GOT3 (cell line): ENCODE results near the gene FILIP1L.

Source experiments
- DNase-seq: peaks from one replicate; lab custom pipeline; 2025; ENCODE audit warnings: mixed read lengths; lab: John Stamatoyannopoulos, UW

Gene FILIP1L

DNA sequence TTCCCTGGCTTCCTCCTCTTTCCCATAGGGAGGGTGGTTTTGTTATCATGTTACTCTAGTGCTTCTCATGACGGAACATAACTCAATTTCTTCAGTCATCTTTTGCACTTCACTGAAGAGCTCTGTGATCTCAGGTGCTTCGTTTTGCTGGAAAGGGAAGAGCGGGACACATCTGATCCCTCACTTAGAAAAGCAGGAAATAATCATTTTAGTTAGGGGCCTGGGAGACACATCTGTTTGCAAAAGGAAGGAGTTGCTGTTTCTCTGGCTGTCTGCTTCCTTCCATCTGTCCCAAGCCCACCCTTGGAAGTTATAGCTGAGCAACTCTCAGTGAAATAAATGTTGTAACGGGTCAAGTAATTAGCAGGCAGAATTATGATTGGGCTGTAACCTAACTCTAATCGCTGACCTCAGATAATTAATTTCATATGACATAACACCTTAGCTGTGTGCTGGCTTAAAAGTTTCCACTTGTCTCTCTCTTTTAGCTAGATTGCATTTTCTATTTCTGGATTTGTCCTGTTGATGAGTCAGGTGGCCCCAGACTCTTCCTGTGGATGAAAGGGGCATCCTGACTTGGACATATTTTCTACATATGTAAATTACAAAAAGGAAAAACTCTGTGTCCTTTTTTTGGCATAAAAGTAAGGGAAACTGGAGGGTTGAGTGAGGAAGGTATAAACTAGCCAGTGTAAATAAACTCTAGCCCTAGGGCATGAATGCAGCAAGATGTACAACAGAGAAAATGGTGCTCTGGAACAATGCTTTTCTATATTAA lies 11.0 kb upstream of the FILIP1L start:
- DNase-seq = no peak

DNA sequence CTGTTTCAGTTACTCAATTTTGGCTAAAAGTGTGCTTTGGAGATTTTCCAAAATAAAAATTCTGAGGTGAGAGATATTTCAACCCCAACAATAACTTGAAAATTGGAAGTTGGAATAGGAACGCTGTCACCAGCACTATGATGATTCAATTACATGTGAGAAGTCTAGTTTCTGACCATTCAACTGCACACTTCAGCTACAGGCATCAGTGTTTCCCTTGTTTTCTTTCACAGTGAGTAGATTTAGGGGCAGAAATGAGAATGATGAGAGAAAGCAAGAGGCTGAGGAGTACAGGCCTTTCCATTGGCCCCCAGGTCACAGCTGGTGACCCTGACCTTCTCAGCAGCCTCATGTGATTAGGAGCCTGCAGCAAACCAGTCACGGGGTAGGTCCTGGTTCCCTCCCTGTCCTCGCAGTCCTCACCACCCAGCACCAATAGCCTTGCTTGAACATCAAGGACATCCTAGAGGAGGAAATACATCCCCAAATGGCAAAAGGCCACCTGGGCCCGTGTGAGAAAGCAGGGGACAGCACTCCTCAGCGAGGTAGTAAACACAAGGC lies 10.0 kb upstream of the FILIP1L start:
- DNase-seq = no peak

DNA sequence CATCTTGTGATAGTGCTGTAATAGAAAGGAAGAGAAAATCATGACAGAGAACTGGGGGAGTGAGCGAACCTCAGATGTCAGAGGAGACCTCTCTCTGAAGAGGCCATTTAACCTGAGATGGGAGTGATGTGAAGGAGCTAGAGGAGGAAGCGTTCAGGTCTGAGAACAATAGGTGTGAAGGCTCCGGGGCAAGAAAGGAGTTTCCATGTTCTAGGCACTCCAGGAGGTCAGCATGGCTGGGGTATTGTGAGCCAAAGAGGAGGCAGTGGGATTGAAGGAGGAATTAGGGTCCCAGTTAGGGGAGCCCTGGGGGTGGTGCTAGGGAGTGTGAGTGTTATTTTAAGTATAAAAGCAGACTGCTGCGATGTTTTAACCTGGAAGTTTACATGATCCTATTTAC lies 8.8 kb upstream of the FILIP1L start:
- no peak for DNase-seq

DNA sequence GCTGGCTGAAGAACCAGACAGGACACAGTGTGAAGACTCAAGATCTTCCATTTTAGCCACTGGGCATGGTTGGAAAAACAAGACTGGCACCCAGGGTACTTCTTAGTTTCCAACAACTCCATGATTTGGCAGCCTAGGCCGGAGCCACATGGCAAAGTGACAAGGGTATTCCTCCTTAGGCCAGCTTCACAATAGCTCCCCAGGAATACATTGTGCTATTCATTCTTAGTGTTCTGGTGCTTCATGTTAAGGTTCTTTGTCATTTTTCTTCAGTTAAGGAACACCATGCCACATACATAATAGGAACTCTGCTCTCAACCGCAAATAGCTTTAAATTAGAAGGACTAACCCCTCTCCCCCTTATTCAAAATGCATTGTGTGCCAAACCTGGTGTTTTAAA lies 8.0 kb upstream of the FILIP1L start:
- DNase-seq = no peak

DNA sequence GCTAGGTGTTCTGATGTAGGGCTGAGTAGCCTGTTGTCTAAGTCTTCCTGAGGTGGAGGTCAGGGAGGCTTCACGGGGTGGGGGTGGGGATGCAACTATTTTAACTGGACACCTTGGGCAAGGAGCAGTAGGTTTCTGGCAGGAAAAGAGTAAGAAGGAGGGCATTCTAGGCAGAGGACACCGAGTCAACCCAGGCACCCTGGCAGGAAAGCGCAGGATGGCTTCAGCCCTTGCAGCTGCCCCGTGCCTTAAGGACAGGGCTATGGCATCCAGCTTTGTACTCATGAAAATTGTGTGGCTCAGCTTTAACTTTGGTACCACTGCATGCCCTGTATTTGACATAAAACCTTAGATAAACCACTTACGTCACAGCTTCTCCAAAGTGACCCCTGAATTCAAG lies 6.4 kb upstream of the FILIP1L start:
- no peak for DNase-seq

DNA sequence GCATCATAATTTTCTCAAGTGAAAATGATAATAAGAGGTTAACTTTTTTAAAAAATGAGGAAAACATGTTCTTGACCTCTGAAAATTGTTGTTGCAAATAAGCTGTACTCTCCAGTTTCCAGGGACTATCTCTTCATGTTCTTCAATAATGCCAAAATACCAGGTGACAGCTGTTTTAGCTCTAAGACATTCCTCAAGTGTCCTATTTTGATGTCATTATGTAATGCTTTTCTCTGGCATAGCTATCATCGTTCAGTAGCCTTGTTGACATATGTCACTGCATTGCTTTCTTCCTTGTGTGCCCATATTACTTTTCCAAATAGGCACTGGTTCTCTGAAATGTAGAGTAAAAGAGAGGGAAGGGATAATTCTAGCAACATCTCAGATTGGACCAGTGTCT lies 5.7 kb upstream of the FILIP1L start:
- DNase-seq = no peak

DNA sequence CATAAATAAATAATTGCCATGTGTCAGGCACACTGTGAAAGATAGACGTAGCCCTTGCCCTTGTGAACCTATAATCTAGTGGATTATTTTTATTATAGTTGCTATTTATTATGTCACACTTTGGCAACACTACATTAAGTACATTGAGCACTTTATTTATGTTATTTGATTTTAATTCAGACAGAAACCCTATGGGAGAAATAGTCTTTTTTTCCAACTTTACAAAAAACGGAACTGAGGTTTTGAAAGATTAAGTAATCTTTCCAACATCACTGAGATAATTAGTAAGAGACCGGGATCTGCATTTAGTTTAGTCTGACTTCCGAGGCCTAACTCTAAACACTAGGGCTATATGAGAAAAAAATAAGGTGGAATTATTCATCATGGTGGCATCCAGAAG lies 2.8 kb upstream of the FILIP1L start:
- DNase-seq = no peak

DNA sequence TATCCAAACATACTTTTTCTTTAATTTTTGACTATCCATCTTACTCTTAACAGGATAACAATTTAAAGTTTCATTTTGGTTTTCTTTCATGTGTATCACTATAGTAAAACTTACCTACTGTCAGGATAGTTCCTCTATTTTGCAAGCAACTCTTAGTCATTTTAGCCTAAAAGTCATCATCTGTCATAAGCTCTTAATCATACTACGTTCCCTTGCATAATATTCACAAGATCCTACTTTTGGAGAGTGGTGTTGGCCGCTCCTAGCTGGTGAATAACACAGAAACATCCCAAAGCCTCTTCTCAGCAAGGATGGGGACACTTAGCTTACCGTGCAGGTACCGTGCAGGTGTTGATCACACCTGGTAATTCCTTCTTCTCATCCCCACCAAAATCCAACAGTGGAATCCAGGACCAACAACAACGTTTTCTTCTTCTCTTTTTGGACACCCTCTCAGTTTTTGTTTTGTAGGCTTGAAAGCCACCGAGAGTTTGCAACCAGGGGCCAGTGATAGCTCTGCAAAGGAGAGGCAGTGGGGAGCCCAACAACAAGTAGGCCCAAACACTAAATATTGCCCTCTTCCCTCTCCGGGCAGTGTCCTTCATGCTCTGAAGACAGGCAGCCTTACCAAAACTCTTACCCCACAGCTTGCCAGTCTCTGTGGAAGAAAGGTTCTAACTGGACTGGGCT lies 433 bp downstream of the FILIP1L start:
- no peak for DNase-seq

DNA sequence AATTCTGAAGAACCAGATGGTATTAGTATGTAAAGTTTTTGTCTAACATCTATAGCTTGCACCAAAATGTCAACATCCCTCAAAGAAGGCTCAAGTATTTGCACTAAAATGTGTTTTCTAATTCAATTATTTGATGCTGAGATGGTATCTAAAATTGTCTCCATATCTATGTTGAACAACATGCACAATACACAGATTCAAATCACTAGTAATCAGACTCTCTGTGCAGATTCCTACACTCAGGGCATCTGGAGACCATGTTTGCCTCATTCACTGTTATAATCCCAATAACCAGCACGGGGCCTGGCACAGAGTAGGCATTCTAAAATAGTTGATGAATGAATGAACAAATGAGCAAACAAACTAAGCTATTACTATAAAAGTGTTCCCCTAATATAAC lies 2.6 kb downstream of the FILIP1L start:
- no peak for DNase-seq

DNA sequence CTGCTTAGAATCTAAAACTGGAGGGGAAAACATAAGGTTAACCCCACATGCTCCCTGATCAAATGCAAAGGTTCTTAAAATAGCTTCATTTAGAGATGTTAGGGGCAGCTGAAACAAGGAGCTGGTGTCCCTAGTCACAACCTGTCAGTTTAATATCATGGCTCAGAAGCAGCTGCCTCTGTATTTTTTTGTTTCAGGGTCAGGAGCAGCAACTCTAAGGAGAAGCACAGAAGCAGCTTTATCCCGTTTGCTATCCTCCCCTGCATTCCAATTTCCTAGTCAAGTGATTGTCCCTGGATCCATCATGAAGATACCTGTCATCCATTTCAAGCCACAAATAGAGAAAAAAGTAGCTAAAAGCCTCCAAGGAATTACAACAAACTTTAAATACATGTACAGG lies 4.1 kb downstream of the FILIP1L start:
- no peak for DNase-seq

DNA sequence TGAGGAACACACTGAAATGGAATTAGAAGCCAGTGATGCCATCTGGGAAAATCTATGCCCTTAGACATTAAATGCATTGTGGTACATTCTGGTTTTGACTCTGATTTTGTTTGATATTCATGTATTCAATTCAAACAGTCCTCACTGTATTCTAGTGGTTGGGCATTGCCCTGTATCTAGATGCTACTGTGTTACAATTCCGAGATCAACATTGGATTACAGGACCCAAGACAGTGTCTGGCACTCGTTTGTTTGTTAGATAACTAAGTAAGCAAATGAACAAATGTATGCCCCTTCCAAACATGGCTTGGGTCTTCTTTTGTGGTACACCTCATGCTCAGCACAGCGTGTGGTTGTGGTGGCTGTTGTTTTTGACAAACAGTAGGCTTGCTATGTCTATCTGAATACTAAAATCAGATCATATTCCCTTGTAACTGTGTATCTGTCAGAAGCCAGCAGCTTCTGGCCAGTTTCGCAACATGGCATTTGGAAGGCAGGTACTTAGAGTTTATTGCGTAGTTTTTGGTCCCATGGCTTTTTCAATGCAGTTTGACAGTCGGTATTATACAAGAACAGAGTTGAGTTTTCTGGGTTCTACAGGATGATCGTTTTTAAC lies 5.7 kb downstream of the FILIP1L start:
- DNase-seq = no peak

DNA sequence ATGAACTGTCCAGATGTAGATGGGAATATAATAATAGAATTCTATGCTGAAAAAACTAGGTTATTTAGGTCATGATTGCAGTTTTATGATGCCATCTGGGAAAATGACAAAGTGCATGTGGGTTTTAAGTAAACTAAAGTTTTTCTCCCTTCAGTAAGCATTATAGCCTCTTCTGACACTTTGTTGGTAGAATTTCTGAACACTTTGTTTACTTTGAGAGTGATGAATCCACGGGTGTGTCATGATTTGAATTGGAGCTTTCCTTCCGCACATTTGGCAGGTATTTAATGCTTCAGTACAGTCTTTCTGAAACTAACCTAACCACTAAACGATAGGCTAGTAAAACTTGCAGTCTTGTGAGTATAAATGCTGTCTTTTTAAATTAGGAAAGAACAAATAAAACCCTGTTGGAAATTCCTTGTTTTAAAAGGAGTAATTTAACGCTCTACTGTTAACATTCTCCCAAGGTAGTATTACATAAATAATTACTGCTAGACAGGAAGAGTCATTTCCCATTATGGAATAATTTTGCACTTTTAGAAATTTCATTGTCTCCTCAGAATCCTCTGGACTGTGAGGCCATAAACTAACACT lies 7.0 kb downstream of the FILIP1L start:
- no peak for DNase-seq

DNA sequence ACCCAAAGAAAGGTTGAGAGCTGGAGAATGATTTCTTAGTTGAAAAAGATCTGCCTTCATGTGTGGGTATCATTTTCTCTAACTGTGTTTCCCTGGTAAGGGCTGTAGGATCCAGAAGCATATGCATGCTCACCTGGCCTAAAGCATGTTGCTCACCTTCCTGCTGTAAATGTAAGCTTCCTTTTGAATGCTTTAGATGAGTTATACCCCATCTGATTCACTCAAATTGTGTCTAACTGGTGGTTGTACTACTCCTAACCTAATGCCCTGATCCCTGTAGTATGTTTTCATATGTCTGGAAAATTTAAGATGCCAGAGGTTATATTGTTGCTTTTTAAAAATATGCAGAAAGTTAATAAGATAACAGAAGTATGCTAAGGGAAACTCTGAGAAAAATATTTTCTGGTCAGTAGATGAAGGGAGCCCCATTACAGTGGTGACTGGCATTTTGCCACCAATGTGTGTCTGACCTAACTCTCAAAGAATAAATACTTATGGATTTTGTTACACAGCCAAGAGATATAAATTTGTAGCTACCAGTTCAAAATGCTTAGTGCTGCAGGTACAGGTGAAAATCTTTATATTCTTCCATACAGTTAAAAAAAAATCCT lies 7.7 kb downstream of the FILIP1L start:
- no peak for DNase-seq

DNA sequence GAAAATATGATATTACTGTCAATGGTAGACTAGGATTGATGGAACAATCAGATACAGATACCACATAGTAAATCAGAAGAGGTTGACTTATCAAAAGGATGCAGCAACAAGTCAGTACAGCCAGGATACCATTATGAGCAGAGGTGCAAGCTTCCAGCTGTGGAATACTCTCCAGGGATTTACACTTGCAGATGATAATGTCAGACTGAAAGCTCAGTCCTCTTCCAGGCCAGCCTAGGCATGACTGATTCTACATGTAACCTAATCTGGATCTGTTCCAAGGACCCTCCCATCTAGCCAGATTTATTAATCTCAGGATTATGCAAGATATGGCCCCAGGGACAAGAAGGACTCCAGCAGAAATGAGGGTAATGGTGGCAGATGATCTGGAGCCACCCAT lies 8.2 kb downstream of the FILIP1L start:
- DNase-seq = no peak

DNA sequence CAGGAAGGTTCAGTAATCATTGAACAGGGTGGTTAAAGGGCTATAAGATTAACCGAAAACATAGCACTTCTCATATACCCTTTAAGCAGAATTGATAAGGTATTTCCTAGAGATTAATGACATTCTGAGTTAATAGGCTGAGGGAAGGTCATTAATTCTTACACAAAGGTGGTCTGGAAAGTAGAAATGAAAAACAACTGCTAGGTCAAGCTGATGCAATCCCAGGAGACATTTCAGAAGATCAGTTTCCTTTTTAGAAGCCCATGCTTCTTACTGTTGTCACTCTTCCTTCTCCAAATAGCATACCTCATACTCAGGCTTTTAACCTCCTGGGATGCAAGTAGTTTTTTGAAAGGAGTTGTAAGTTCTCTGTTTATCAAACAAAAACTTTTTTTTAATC lies 8.8 kb downstream of the FILIP1L start:
- DNase-seq = no peak

DNA sequence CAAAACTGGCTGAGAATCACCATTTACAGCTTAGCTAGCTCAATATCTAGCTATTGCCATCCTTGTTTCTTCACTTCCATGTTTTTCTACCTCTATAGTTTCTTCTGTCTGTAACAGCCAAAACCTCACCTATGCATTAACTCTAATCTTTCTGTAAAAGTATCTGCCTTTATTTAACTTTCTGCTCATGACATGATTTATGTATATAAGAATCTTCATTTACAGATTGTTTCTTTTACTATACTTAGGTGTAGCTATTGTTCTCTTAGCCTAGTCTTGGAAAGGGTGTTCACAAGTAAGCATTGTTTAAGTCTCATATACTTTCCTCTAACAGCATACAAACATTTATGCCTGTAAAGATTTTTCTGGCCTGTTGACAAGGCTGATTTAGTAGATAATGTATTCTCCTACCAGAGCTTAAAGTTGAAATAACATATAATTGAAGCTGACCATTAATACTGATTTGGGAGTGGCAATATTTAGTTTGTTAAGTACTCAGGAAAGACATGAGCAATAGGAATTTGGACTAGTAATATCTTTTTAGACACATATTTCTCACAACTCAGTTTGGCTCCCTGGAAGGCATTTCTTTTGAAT lies 9.4 kb downstream of the FILIP1L start:
- DNase-seq = no peak

DNA sequence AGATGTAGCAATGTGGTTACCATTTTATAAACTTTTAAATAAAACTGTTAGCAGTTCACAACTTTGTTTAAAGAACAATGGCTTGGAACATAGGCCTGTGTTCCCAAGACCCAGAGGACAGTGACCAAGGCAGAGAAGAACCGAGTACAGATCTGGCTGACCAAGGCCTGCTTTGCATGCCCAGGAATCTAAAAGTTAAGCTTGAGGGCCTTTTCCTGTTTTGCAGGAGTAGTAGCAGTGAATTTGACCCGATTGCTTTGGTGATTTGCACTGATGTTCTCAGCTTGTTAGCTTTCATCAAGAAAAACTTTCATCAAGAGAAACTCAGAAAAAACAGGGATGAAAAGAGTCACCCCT lies 9.9 kb downstream of the FILIP1L start:
- DNase-seq = no peak

DNA sequence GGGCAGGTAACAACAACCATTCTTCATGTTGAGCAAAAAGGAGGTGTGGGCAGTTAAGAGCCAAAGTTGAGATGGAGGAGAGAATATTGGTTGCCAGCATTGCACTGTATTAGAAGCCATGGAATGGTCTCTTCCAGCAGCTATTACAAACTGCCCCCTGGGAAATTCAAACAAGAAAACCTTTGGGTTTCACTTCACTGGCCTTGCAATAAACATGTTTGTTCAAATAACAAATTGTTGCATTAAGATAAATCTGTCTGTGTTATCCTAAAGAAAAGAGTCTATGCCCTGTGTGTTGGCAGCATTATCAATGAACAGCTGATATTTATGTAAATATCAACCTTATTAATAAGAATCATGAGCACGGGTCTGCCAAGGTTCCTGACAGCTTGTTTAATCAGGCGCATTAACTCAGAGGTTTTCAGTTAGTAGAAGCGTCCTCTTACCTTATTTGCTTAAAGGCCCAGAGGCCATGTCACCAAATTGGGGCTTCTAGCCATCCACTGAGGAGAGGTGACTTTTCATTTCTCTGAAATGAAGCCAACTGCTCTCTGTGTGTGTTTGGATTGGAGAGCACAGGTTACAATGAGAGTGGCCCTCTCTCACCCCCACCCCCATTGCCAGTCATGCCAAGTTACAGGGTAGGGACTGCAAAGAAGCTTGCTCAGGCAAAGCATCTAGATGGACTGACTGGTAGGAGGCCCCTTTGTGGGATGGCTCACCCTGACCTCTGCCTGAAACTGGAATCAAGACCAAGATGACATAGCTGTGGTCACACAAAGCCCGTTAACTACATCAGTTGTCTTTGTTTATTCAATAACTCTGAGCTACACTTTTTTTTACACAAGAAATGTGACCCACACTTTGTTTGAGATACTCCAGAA lies 10.5 kb downstream of the FILIP1L start:
- DNase-seq = no peak

DNA sequence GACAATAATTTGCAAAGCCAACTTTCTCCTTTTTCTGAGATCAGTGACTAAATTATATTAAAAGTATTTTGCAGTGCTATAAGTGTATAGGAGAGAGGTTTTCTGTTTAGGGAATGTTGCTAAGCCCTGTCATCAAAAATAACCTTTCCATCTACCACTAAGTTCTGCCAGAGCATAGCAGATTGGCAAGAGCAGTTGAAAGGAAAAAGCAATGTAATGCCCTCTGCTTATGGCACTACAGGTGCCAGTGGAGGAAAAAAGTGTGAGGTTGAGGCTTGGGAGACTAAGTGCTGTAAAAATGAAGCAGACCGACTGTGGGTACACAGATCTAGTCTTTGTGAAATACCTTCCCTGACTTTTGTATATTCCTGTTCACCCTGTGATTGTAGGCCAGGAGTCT lies 11.5 kb downstream of the FILIP1L start:
- DNase-seq = no peak

DNA sequence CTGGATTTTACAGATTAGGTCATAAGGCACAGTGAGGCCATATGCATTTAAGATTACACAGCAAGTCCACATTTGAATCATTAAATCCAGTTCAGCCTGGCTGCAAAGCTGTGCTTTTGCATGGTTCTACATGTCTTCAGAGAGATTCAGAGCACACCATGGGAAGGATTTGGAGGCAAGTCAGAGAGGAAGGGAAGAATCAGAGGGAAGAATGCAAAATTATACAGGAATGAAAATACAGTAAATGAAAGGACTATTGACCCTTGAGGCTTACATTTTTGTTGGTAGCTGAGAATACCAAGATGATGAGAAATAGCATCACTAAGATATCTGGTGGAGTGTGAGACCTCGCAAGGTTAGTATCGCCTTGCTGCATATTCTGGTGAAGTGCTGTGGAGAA lies 13.9 kb downstream of the FILIP1L start:
- DNase-seq = no peak

DNA sequence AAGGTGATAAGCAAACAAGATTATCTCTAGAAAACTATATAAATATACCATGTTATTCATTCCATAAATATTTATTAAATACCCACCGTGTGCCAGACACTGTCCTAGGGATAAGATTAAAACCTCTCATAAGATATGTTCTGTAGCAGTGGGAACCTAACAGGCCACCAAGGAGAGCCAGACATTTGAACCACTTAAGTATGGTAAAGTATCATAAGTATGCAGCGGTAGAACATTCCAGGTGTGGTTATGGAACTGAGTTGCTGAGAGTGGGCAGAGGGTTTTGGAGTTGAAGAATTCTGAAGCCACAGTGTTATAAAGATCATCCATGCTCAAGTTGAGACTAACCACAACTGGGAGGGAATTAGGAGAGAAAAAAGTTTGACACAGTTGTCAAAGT lies 14.7 kb downstream of the FILIP1L start:
- no peak for DNase-seq
